GM12878 (cell line): ENCODE data around the gene DARS1. TPM values are rescaled to one million over a fixed set of nuclear protein-coding genes. Genes with fewer than 3 reads are reported as not detected.

Experiments used
- ATAC-seq: fragments of 200-7000 bp; cut with Tn5 transposase; 3 replicates; pipeline ENCODE4 v1.9.1; 2020; ENCODE audit warnings: mild to moderate bottlenecking, moderate library complexity
- BruUV-seq: library from RNA; stranded (reverse); fragments of 400-500 nt; replicated peaks from 2 replicates; lab custom pipeline; 2021; lab: Mats Ljungman, UMichigan
- CTCF ChIA-PET: fragments of 300-600 bp; sonication (Branson Sonifier 250); formaldehyde crosslinking; extraction: SDS; loops from one replicate; lab custom pipeline; 2021; ENCODE audit warnings: inconsistent platforms; lab: Yijun Ruan, JAX
- POLR2A ChIA-PET: fragments of 350-600 bp; formaldehyde crosslinking; extraction: SDS; loops from one replicate; lab custom pipeline; 2021; ENCODE audit warnings: inconsistent platforms; lab: Charles Lee
- RAD21 ChIA-PET: fragments of 300-600 bp; sonication (Branson Sonifier 250); formaldehyde crosslinking; loops from one replicate; lab custom pipeline; 2023; ENCODE audit warnings: antibody characterized with exemption; ENCODE audit not compliant: unreplicated experiment; lab: Charles Lee
- SMC1A ChIA-PET: fragments of 300-600 bp; sonication (Branson Sonifier 250); formaldehyde crosslinking; loops from one replicate; lab custom pipeline; 2023; ENCODE audit not compliant: unreplicated experiment, uncharacterized antibody; lab: Charles Lee
- DNase-seq: peaks from one replicate; pipeline ENCODE4 v3.0.0-alpha.2; 2011; ENCODE audit warnings: low read depth, low spot score
- FAIRE-seq: peaks from 3 replicates; lab custom pipeline; 2011; peaks lifted over from hg19 to GRCh38; lab: Jason Lieb, UNC
- H2AFZ ChIP-seq: 2 replicates; pipeline ENCODE4 v1.6.0; 2011; ENCODE audit warnings: low read depth, low read length, control low read depth; ENCODE audit not compliant: control insufficient read depth
- H3K27ac ChIP-seq: 2 replicates; pipeline ENCODE4 v1.5.1; 2011; ENCODE audit warnings: control low read depth; ENCODE audit not compliant: control insufficient read depth, insufficient read depth
- H3K27me3 ChIP-seq, 2 experiments: replicated peaks in 1 of 2; 2 replicates each; pipeline versions ENCODE4 v1.6.0 to v1.6.1; 2011; ENCODE audit warnings: low read length in 1 of 2; ENCODE audit not compliant: control insufficient read depth in 2 of 2, insufficient read depth in 2 of 2
- H3K36me3 ChIP-seq, 2 experiments: 2 replicates each; pipeline ENCODE4 v1.5.1; 2011; ENCODE audit warnings: low read length in 1 of 2; ENCODE audit not compliant: control insufficient read depth in 2 of 2, insufficient read depth in 2 of 2
- H3K4me1 ChIP-seq: 2 replicates; pipeline ENCODE4 v1.6.1; 2011; ENCODE audit warnings: mild to moderate bottlenecking, low read length, moderate library complexity, mixed read lengths; ENCODE audit not compliant: control insufficient read depth, insufficient read depth
- H3K4me2 ChIP-seq: 2 replicates; pipeline ENCODE4 v1.6.0; 2011; ENCODE audit warnings: control low read depth; ENCODE audit not compliant: control insufficient read depth, insufficient read depth
- H3K4me3 ChIP-seq: fragments of 200-600 bp; sonication (generic); 2 replicates; pipeline ENCODE4 v1.5.1; 2016
- H3K79me2 ChIP-seq: 2 replicates; pipeline ENCODE4 v1.6.0; 2011; ENCODE audit warnings: low read length; ENCODE audit not compliant: control insufficient read depth, insufficient read depth
- H3K9ac ChIP-seq: 2 replicates; pipeline ENCODE4 v1.8.0; 2011; ENCODE audit warnings: low read length, control low read depth, mixed read lengths; ENCODE audit not compliant: control insufficient read depth, insufficient read depth
- H3K9me3 ChIP-seq: replicated peaks from 3 replicates; pipeline ENCODE4 v1.5.1; 2011; ENCODE audit warnings: mild to moderate bottlenecking, low read length; ENCODE audit not compliant: control insufficient read depth, insufficient read depth
- H4K20me1 ChIP-seq: 2 replicates; pipeline ENCODE4 v1.6.0; 2011; ENCODE audit not compliant: control insufficient read depth, insufficient read depth
- ATF7 ChIP-seq: fragments of 450-650 bp; IDR thresholded peaks from 2 replicates; pipeline ENCODE4 v1.6.1; 2016; ENCODE audit warnings: low read depth, mild to moderate bottlenecking
- BACH1 ChIP-seq: fragments of 450-650 bp; IDR thresholded peaks from 2 replicates; pipeline ENCODE4 v1.6.1; 2017; ENCODE audit warnings: mild to moderate bottlenecking, borderline replicate concordance
- BHLHE40 ChIP-seq, 2 experiments: fragments of 450-650 bp in 1 of 2; IDR thresholded peaks; 2 replicates each; pipeline ENCODE4 v1.6.1; 2011 to 2017; ENCODE audit warnings: low read depth in 2 of 2, borderline replicate concordance in 1 of 2, improper control_type of control experiment in 1 of 2, low read length in 1 of 2, mild to moderate bottlenecking in 1 of 2
- EED ChIP-seq: sonication (generic); IDR thresholded peaks from 2 replicates; pipeline ENCODE4 v1.6.1; 2016; ENCODE audit warnings: antibody characterized with exemption, low read depth
- FOXK2 ChIP-seq: fragments of 450-650 bp; IDR thresholded peaks from 2 replicates; pipeline ENCODE4 v1.6.1; 2017; ENCODE audit warnings: mild to moderate bottlenecking, moderate library complexity
- GATAD2B ChIP-seq: fragments of 450-650 bp; conservative IDR thresholded peaks from 2 replicates; pipeline ENCODE4 v1.6.1; 2017; ENCODE audit warnings: low read depth, mild to moderate bottlenecking, moderate library complexity
- IKZF2 ChIP-seq, 2 experiments: fragments of 450-650 bp; IDR thresholded peaks; 2 replicates each; pipeline ENCODE4 v1.6.1; 2017; ENCODE audit warnings: mild to moderate bottlenecking in 2 of 2, moderate library complexity in 2 of 2
- MEF2B ChIP-seq: fragments of 450-650 bp; IDR thresholded peaks from 2 replicates; pipeline ENCODE4 v1.6.1; 2018; ENCODE audit warnings: mild to moderate bottlenecking, moderate library complexity; ENCODE audit not compliant: partially characterized antibody, poor library complexity, severe bottlenecking
- NFYB ChIP-seq: IDR thresholded peaks from 2 replicates; pipeline ENCODE4 v1.6.1; 2011; ENCODE audit warnings: low read depth, mild to moderate bottlenecking, low read length, improper control_type of control experiment, moderate library complexity; ENCODE audit not compliant: insufficient read depth
- PBX3 ChIP-seq: IDR thresholded peaks from 2 replicates; pipeline ENCODE4 v1.6.1; 2011; ENCODE audit warnings: mild to moderate bottlenecking, low read depth, low read length, moderate library complexity; ENCODE audit not compliant: insufficient replicate concordance
- RAD51 ChIP-seq: fragments of 450-650 bp; IDR thresholded peaks from 2 replicates; pipeline ENCODE4 v1.6.1; 2016; ENCODE audit warnings: moderate library complexity, mild to moderate bottlenecking, inconsistent platforms
- RB1 ChIP-seq: fragments of 450-650 bp; formaldehyde crosslinking; IDR thresholded peaks from 2 replicates; pipeline ENCODE4 v1.6.1; 2017; ENCODE audit warnings: mild to moderate bottlenecking, borderline replicate concordance
- SKIL ChIP-seq: fragments of 450-650 bp; IDR thresholded peaks from 2 replicates; pipeline ENCODE4 v1.6.1; 2017; ENCODE audit warnings: mild to moderate bottlenecking, low read depth, inconsistent platforms; ENCODE audit not compliant: poor library complexity, severe bottlenecking
- SMAD1 ChIP-seq: fragments of 450-650 bp; IDR thresholded peaks from 2 replicates; pipeline ENCODE4 v1.6.1; 2018; ENCODE audit warnings: mild to moderate bottlenecking, low read depth; ENCODE audit not compliant: partially characterized antibody
- USF1 ChIP-seq: IDR thresholded peaks from 2 replicates; pipeline ENCODE4 v1.6.1; 2011; ENCODE audit warnings: borderline replicate concordance, low read depth, mild to moderate bottlenecking, moderate library complexity, mixed read lengths, low read length; ENCODE audit not compliant: insufficient read depth; ENCODE audit errors: extremely low read length
- USF2 ChIP-seq: IDR thresholded peaks from 2 replicates; pipeline ENCODE4 v1.6.1; 2011; ENCODE audit warnings: low read depth, low read length, improper control_type of control experiment, borderline replicate concordance
- YBX1 ChIP-seq: fragments of 450-650 bp; IDR thresholded peaks from 2 replicates; pipeline ENCODE4 v1.6.1; 2016; ENCODE audit warnings: antibody characterized with exemption
- WGBS: methylation state at CpG from one replicate; pipeline ENCODE4 v1.1.6; 2016; ENCODE audit warnings: low lambda C conversion rate; ENCODE audit not compliant: insufficient replicate concordance, insufficient coverage; ENCODE audit errors: missing lambda C conversion rate; 5-methylcytosine and 5-hydroxymethylcytosine counted together
- in situ Hi-C: fragments of 300-500 bp; cut with MboI; formaldehyde crosslinking; loops from 9 replicates; pipeline ENCODE4 v1.14.3; 2018; ENCODE audit warnings: mixed read lengths
- intact Hi-C: fragments of 100-400 bp; cut with micrococcal nuclease; formaldehyde crosslinking; loops from one replicate; pipeline ENCODE4 v1.14.2; 2022; ENCODE audit not compliant: unreplicated experiment
- polyA plus RNA-seq, 11 experiments: library from polyadenylated mRNA; depleted of rRNA in 4 of 11; unstranded in 6 of 11; stranded (reverse) in 5 of 11; fragments of >200 nt; fragmentation: Nextera tagmentation in 4 of 11; fragmentation: Illumina TruSeq in 1 of 11; extraction: Ambion mirVana in 4 of 11; extraction: Trizol in 1 of 11; gene quantifications; 1 replicate in 1 of 11; 2 replicates in 10 of 11; pipeline versions ENCODE4 v1.2.1 to v1.2.3, GENCODE V29; 2011 to 2016; ENCODE audit warnings: inconsistent platforms in 2 of 11, missing spikeins in 2 of 11, low read depth in 1 of 11
- total RNA-seq, 4 experiments: library from RNA; depleted of rRNA in 3 of 4; stranded (reverse); fragments of >200 nt in 3 of 4; fragmentation: Illumina TruSeq in 1 of 4; extraction: Trizol in 1 of 4; gene quantifications; 2 replicates each; pipeline versions ENCODE4 v1.2.1 to v1.2.3, GENCODE V29; 2013 to 2021

The DARS1 gene
- total and polyA plus RNA-seq, 10 of the 15 experiments (the other 5 are each of a cell fraction or from before 2014, with no cell fraction given), result 91.0 to 387 (median 137) TPM

- 9% methylated on average over 3 of the region's 3 CpGs for WGBS
- no peak for DNase-seq
- Histone ChIP-seq H3K4me3 (no peak overlapping the region), H3K4me2 (no peak overlapping the region), H3K36me3 (no peaks in the 10 kb centered on the region), H3K79me2 (no peaks in the 10 kb centered on the region), H3K27me3 (0 out of 4 replicates have a peak, but pooled peaks cover 0 to 2% of the 10 kb centered on the region in 2 experiments), H3K9me3 (no peaks in the 10 kb centered on the region), H3K9ac (no peak overlapping the region), H2AFZ (no peak overlapping the region), H4K20me1 (no peaks in the 10 kb centered on the region), H3K4me1 (peaks cover under 1% of the 10 kb centered on the region; the same call in 1 of the 2 replicates), H3K27ac (no peak overlapping the region)
- ATAC-seq, result peak; percentile 78
- CTCF ChIA-PET, result interaction anchor here (0.8 to 4.4 kb wide), 9 partner anchors 8 to 88 kb away, joined by 3 to 21 read pairs (median 5); no protein-coding TSS in a partner anchor
- RAD21 ChIA-PET, result interaction anchor here (0.9 to 13.8 kb wide), 16 partner anchors 10 to 346 kb away, joined by 3 to 348 read pairs (median 6); partner anchors contain the start of gene DARS1
- POLR2A ChIA-PET, result interaction anchor here (0.9 to 5.5 kb wide), 7 partner anchors 13 to 102 kb away, joined by 3 to 50 read pairs (median 4); no protein-coding TSS in a partner anchor
- no TSS peak for BruUV-seq
- FAIRE-seq, result no peak
- in situ Hi-C loops, result no loop called here
- intact Hi-C loops, result no loop called here
- SMC1A ChIA-PET, result interaction anchor here (0.6 to 25.6 kb wide), 16 partner anchors 9 to 349 kb away, joined by 3 to 961 read pairs (median 5); no protein-coding TSS in a partner anchor
- no peak for TF ChIP-seq USF2
- TF ChIP-seq EED, result 0 out of 2 replicates have a peak, but pooled peaks have one; percentile 15
- TF ChIP-seq SMAD1, result peak; percentile 48
- TF ChIP-seq RAD51, result peak; percentile 41; the same call in 1 of the 2 replicates
- no peak for TF ChIP-seq NFYB
- TF ChIP-seq FOXK2, result no peak
- TF ChIP-seq BACH1, result peak; percentile 15; the same call in 1 of the 2 replicates
- peak in 1 of 2 experiments; percentile 64; a peak in 1 of 4 replicates for TF ChIP-seq BHLHE40 (IDR thresholded peaks at IDR 0.05; ENCODE audit: borderline replicate concordance in 1 of 2, low read depth in 2 of 2, low read length in 1 of 2)
- peak; percentile 44; the same call in 1 of the 2 replicates for TF ChIP-seq GATAD2B
- no peak for TF ChIP-seq PBX3
- no peak for TF ChIP-seq YBX1
- peak; percentile 96 for TF ChIP-seq MEF2B
- TF ChIP-seq SKIL, result peak; percentile 20
- no peak for TF ChIP-seq USF1
- peak; percentile 83 for TF ChIP-seq ATF7
- TF ChIP-seq IKZF2 (IDR thresholded peaks at IDR 0.05), result peak in 1 of 2 experiments; percentile 41; a peak in 2 of 4 replicates
- TF ChIP-seq RB1, result peak; percentile 33; the same call in 1 of the 2 replicates
Measured at GRCh38 chr2:136034629-136035028, 49.2 kb upstream of the DARS1 start.
